Suprapubic skin (tissue), 4 donors: ENCODE measurements around the gene HRG.

ENCODE experiments used
- CTCF ChIP-seq, 2 donors: fragments of 200-600 bp in 1 of 2; fragments of 450-650 bp in 1 of 2; sonication (generic) in 1 of 2; IDR thresholded peaks; one replicate each; pipeline ENCODE4 v1.5.1; 2016 to 2019; ENCODE audit warnings: antibody characterized with exemption in 2 of 2, mild to moderate bottlenecking in 1 of 2, moderate library complexity in 1 of 2
- POLR2A ChIP-seq, 2 donors: fragments of 450-650 bp; IDR thresholded peaks; one replicate each; pipeline ENCODE4 v1.6.1; 2017; ENCODE audit warnings: antibody characterized with exemption in 2 of 2, mild to moderate bottlenecking in 2 of 2, moderate library complexity in 2 of 2
- POLR2AphosphoS5 ChIP-seq, 3 donors: sonication (generic); formaldehyde crosslinking; IDR thresholded peaks; one replicate each; pipeline ENCODE4 v1.6.1; 2017; ENCODE audit warnings: antibody characterized with exemption in 3 of 3

- TF ChIP-seq POLR2A (IDR thresholded peaks at IDR 0.05) (no peak), POLR2AphosphoS5 (IDR thresholded peaks at IDR 0.05) (no peak), CTCF (IDR thresholded peaks at IDR 0.05) (no peak)
These were observed 2.3 kb upstream of the HRG start for GRCh38 chr3:186663361-186664118.
